ES-I3 (cell line): ENCODE data around the gene CREG2.

Experiments used
- H3K36me3 ChIP-seq: 2 replicates; pipeline ENCODE4 v1.6.1; 2013; ENCODE audit warnings: mild to moderate bottlenecking, low read length, control low read depth, moderate library complexity; ENCODE audit not compliant: insufficient read depth
- H3K4me1 ChIP-seq: 2 replicates; pipeline ENCODE4 v1.6.1; 2013; ENCODE audit warnings: mild to moderate bottlenecking, control low read depth, low read length; ENCODE audit not compliant: insufficient read depth
- H3K9ac ChIP-seq: 2 replicates; pipeline ENCODE4 v1.6.1; 2013; ENCODE audit warnings: low read depth, mild to moderate bottlenecking, low read length, moderate library complexity
- H3K9me3 ChIP-seq: 2 replicates; pipeline ENCODE4 v1.6.1; 2013; ENCODE audit warnings: mild to moderate bottlenecking, low read length, moderate library complexity; ENCODE audit not compliant: control insufficient read depth, insufficient read depth

Gene CREG2, protein sequence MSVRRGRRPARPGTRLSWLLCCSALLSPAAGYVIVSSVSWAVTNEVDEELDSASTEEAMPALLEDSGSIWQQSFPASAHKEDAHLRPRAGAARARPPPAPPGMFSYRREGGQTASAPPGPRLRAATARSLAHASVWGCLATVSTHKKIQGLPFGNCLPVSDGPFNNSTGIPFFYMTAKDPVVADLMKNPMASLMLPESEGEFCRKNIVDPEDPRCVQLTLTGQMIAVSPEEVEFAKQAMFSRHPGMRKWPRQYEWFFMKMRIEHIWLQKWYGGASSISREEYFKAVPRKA

DNA sequence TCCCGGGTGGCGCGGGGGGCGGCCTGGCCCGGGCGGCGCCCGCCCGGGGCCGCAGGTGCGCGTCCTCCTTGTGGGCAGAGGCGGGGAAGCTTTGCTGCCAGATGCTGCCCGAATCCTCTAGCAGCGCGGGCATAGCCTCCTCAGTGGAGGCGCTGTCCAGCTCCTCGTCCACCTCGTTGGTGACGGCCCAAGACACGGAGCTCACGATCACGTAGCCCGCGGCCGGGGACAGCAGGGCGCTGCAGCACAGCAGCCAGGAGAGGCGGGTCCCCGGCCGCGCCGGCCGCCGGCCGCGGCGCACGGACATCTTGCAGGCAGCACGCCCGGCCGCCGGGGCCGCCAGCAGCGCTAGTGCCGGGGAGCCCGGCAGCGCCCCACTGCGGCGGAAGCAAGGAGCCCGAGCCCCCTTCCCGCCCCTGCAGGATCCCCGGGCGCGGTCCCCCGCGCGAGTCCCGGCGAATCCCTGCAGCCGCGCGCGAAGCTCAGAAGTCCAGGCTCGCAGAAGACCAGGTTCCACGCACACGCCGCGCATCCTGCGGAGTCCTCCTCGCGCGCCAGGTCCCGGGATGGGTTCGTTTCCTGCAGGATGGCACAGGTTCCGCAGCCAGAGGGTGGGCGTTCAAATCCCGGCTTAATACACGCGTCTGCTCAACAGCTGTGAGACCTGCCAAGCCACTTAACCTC, at the start of gene CREG2:
TSS of gene CREG2 (minus strand) at position 353 of the 684 bp plus-strand sequence. CDS start at position 307, 46 bp downstream.
- H3K9ac ChIP-seq = peak within 1 kb of the TSS; percentile 69; the same call in 1 of the 2 replicates
- no peaks in the 10 kb centered on the region for H3K9me3 ChIP-seq
- no peaks in the 10 kb centered on the region for H3K4me1 ChIP-seq
- H3K36me3 ChIP-seq = no peaks in the 10 kb centered on the region

DNA sequence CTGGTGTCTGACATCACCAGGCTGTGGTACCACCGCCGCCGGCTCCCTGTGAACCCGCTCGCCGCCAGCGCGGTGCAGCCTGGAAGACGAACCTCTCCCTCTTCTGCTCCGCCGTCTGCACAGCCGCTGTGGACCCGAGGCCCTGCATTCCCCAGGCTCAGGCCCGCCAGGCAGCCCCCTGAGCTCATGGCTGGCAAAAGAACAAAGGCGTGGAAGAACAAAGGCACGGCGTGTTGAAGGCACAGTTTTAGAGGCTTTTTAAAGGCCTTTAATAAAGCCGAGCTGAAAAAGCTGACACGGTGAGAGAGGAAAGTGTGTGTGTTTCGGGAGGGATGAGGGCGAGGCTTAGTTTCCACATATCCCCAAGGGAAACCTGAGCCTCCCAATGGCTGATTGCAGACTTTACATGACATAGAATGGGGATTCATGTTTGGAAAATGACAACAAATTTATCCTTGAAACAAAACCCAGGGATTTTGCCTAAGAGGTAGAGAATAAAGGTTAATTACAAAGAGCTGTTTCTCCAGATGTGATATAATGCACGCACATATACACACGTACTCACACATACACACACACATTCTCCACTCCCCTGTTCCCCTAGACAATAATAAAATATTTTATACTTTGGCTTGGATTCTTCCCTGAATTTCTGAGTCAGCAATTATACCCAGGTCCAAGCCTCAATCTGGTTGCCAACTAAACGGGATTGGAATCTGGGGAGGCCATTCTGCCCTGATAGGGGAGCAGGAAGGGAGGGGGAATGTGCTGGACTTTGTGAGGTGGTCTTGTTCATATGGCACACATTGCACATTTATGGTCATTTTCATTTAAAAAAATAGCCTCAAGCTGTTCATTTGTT, 47.9 kb upstream of the CREG2 start:
- no peaks in the 10 kb centered on the region for H3K9me3 ChIP-seq
- peaks cover 5% of the 10 kb centered on the region; the same call in 1 of the 2 replicates for H3K4me1 ChIP-seq
- H3K9ac ChIP-seq = peak overlapping the region; percentile 43; the same call in 1 of the 2 replicates
- no peaks in the 10 kb centered on the region for H3K36me3 ChIP-seq

DNA sequence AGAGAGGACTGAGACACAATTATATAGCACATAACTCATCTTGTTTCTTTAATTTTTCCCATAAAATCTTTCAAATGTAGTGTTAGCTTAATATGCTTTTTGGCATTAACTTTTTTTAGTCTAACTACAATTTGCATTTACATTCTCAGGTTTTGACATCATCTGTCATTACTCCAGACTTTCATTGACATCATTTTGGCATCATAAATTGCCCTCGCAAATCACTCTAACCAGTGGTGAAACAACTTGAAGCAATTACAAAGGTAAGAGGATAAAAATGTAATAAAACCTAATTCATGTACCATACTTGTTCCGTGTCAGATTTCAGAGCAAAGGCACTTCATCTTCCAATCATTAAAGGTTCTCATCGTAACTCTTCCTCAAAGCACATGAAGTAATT, 46.2 kb upstream of the CREG2 start:
- no peaks in the 10 kb centered on the region for H3K36me3 ChIP-seq
- H3K9me3 ChIP-seq = no peaks in the 10 kb centered on the region
- no peak overlapping the region for H3K9ac ChIP-seq
- peaks cover 5% of the 10 kb centered on the region; the same call in 1 of the 2 replicates for H3K4me1 ChIP-seq

DNA sequence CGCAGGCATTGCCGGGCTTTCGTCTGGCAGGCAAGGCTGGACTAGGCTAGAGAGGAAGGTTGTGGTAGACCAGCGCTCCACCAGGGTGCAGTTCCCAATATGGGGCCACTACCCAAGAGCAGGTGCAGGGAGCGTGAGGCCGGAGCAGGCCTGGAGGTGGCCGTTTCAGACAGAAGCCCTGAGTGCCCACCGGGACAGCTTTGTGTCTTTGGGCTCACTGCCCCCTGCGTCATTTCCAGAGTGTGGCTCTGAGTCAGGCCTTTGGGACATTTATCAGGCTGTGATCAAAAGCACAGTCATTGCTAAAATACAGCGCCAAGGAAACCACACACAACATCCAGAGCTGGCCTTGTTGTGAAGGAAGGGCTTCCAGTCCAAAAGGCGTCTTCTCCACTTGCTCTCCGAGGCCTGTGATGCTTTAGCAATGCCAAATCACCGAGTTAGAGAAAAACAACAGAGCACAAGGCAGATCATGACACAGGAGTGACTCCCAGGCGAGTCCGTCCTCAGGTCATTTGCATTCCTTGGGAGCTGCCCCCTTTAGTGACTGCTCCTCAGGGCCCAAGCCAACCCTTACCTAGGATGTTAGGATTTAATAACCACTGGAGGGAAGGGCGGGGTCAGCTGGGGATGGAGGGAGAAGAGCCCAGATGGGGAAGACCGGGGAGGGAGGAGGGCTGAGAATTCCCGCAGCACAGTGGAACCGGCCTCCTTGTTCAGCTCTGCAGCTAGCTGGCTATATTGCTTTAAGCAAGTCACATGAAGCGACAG, 45.3 kb upstream of the CREG2 start:
- Histone ChIP-seq H3K4me1 (peaks cover 5% of the 10 kb centered on the region; the same call in 1 of the 2 replicates), H3K36me3 (no peaks in the 10 kb centered on the region), H3K9ac (no peak overlapping the region), H3K9me3 (no peaks in the 10 kb centered on the region)

DNA sequence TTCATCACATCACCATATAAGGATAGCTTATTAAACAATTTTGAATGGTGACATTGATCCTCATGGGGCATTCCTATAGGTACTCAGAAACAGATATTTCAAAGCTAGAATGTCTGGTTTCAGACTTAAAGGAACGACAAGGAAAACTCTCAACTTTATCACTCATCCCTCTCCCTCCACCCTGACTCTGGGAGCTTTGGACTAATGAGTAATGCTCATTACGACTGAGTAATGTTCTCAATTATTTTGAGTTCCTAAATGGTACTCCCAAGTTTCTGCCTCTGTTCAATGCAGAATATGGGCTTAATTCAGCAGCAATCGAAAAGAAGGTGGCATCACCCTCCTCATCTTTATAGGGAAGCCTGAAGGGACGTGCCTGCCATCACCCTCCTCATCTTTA, 44.2 kb upstream of the CREG2 start:
- Histone ChIP-seq H3K9ac (no peak overlapping the region), H3K4me1 (peaks cover 5% of the 10 kb centered on the region; the same call in 1 of the 2 replicates), H3K36me3 (no peaks in the 10 kb centered on the region), H3K9me3 (no peaks in the 10 kb centered on the region)

DNA sequence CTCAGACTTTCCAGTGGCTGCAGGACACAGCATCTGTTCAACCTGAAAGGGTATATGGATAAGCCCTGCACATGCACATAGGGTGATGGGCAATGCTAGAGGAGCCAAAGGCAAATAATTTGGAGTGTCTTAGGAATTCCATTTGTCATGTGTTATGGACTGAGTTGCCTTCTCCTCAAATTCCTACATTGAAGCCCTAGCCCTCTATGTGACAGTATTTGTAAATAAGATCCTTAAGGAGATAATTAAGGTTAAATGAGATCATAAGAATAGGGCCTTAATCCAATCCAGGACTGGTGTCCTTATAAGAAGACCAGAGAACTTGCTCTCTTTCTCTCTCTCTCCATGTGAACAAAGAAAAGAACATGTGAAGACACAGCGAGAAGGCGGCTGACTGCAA, 42.9 kb upstream of the CREG2 start:
- H3K36me3 ChIP-seq = no peaks in the 10 kb centered on the region
- peaks cover under 1% of the 10 kb centered on the region; the same call in 1 of the 2 replicates for H3K4me1 ChIP-seq

DNA sequence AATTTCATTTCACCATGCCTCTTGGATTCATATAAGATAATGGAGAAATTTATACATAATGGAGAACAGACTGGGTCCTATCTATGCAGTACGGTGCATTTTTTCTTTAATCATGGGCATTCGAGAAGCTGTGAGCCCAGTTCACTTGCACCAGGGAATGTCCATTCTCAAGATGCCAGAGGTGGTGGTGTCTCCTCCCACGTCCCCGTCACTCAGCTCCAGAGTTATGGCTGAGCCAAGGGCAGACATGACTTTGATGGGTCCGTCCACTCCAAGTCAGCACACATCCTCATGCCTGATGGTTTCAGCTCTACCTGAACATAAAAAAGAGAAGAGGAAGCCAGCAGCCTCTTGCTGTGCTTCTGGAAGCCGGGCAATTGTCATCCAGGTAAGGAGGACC, 42.1 kb upstream of the CREG2 start:
- Histone ChIP-seq H3K9ac (no peak overlapping the region), H3K9me3 (no peaks in the 10 kb centered on the region), H3K4me1 (no peaks in the 10 kb centered on the region), H3K36me3 (no peaks in the 10 kb centered on the region)

More for the DNA sequence above, 42.9 kb upstream of the CREG2 start:
- H3K9ac ChIP-seq = no peak overlapping the region
- no peaks in the 10 kb centered on the region for H3K9me3 ChIP-seq

DNA sequence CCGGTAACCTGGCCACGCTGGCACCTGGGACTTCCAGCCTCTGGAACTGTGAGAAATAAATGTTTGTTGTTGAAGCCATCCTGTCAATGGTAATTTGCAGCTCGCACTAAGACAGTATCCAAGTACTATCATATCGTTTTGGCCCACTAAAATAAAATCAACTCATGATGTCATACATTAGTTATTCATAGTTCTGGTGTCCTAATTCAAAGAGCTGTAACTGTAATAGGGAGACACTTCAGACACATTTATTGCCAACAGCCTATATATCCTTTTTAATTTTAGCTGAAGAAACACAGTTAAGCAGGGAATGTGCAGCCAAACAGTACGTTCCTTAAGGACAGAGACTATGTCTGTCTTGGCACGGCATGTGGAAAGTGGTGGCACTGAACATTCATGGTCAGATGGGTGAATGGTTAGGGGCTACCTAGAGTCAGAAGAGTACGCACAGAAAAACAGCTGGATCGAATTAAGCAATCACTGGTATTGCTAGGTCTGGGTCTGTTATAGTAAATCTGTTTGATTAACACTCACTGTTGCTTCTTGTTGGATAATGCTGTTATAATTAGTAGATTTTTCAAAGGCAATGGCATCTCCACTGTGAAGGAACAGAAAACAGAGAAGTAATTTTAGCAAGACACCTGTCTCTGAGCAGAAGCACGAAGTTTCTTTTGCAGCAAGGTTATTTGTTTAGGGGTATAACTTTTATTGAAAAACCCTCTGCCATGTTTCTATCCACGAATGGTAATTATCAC, 41.3 kb upstream of the CREG2 start:
- Histone ChIP-seq H3K9ac (no peak overlapping the region), H3K36me3 (no peaks in the 10 kb centered on the region), H3K9me3 (peaks cover 2% of the 10 kb centered on the region; the same call in 1 of the 2 replicates), H3K4me1 (no peaks in the 10 kb centered on the region)

DNA sequence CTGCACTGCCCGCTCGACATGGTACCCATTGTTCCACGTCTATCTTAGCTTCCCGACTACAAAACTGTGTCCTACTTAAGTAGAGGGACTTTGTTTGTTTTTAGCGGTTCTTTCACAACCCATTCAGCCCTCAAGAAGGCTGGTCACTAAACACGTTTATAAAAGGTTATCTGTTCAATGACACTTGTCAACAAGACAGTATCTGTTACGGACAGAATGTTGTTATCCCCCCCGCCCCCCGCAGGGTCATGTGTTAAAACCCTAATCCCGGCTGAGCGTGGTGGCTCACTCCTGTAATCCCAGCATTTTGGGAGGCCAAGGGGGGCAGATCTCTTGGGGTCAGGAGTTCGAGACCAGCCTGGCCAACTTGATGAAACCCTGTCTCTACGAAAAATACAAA, 40.4 kb upstream of the CREG2 start:
- H3K9ac ChIP-seq = no peak overlapping the region
- H3K36me3 ChIP-seq = no peaks in the 10 kb centered on the region
- peaks cover 2% of the 10 kb centered on the region; the same call in 1 of the 2 replicates for H3K9me3 ChIP-seq
- no peaks in the 10 kb centered on the region for H3K4me1 ChIP-seq

DNA sequence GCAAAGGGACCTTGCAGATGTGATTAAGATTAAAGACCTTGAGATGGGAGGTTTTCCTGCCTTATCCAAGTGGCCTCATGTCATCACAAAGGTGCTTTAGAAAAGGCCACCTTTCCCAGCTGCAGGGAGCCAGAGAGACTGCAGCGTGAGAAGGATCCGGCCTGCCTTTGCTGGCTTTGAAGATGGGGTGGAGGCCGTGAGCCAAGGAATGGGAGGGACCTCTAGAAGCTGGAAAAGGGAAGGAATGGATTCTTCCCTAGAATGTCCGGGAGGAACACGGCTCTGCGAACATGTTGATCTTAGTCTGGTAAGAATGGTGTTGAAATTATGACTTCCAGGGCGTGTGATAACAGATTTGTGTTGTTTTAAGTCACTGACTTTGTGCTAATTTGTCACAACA, 39.9 kb upstream of the CREG2 start:
- H3K9ac ChIP-seq = no peak overlapping the region
- H3K9me3 ChIP-seq = peaks cover 2% of the 10 kb centered on the region; the same call in 1 of the 2 replicates
- H3K4me1 ChIP-seq = no peaks in the 10 kb centered on the region
- H3K36me3 ChIP-seq = no peaks in the 10 kb centered on the region

DNA sequence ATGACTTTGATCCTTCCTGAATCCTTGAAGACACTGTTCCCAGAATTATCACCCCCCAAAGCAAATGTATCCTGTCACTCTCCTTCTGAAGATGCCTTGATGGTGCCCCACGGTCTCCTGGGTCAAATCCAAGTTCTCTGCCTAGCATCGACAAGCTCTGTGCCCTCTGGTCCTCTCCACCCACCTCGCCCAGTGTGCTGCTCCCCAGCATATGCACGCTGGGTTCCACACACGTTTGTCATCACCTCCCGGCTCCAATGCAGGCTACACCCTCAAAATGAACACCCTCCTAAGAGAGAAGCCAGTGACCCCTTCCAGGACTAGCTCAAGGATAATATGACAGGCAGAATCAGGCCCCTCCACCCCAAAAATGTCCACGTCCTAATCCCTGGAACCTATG, 39.5 kb upstream of the CREG2 start:
- Histone ChIP-seq H3K9ac (no peak overlapping the region), H3K4me1 (no peaks in the 10 kb centered on the region), H3K36me3 (no peaks in the 10 kb centered on the region), H3K9me3 (peaks cover 2% of the 10 kb centered on the region; the same call in 1 of the 2 replicates)

DNA sequence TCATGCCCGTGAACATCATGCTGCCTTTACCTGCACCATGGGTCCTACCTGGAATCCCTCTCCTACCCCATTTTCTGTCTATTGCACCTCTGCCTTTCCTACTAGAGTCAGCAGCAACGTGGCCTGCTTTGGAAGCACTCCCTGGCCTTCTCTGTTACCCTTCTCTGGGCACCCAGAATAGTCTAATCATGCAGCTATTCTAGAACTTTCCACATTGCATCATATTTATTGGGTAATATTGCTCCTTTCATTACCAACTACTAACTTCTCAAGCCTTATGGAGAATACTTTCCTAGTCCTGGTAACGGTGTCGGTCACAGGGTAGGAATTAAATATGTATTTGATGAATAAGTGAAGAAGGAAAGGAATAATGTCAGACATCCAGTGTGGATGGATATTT, 33.3 kb upstream of the CREG2 start:
- Histone ChIP-seq H3K36me3 (no peaks in the 10 kb centered on the region), H3K9me3 (peaks cover 2% of the 10 kb centered on the region; the same call in 1 of the 2 replicates), H3K4me1 (no peaks in the 10 kb centered on the region)

DNA sequence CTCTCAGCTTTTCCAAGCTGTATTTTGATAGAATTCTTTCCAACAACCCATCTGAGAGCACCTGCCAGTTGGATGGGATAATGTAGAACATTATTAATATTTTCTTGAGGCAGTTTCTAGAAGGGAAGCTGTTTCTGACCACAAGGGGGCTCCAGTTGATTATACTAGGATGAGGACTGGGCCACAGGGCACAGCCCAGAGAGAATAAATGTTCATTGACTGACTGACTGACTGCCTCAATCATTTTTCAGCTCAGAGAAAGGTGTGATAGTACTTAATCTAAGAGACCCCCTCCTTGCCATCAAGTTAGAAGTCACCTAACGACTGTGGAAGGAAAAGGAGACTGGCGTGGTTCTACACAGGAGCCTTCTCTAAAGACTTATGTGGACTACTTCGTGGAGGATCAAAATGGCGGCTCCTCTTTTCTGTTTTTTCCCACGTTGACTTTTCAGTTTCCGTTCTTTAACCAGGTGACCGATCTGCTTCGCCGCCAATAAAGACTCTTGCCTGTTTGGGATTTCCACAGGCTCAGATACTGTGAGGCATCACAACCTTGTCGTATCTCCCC, 31.9 kb upstream of the CREG2 start:
- Histone ChIP-seq H3K9me3 (peaks cover 7% of the 10 kb centered on the region; the same call in 1 of the 2 replicates), H3K36me3 (no peaks in the 10 kb centered on the region), H3K9ac (no peak overlapping the region), H3K4me1 (no peaks in the 10 kb centered on the region)

More for the DNA sequence above, 33.3 kb upstream of the CREG2 start:
- H3K9ac ChIP-seq = no peak overlapping the region
